Endothelial cell of umbilical vein (primary cell): ENCODE measurements around the gene NDRG2. TPM values are rescaled to one million over a fixed set of nuclear protein-coding genes. Genes with fewer than 3 reads are reported as not detected.

Source experiments
- BruUV-seq: library from RNA; stranded (reverse); fragments of 400-500 nt; replicated peaks from 2 replicates; lab custom pipeline; 2021; lab: Mats Ljungman, UMichigan
- CTCF ChIA-PET: fragments of 300-600, 350-600 bp; sonication (Branson Sonifier 250); formaldehyde crosslinking; loops from one replicate; lab custom pipeline; 2021; ENCODE audit warnings: antibody characterized with exemption, inconsistent platforms; lab: Charles Lee
- POLR2A ChIA-PET: fragments of 300-600, 350-600 bp; sonication (Branson Sonifier 250); formaldehyde crosslinking; loops from one replicate; lab custom pipeline; 2021; ENCODE audit warnings: antibody characterized with exemption, inconsistent platforms; lab: Charles Lee
- DNase-seq: peaks from one replicate; pipeline ENCODE4 v3.0.0-alpha.2; 2011; ENCODE audit warnings: low read depth, low spot score
- FAIRE-seq: peaks from 2 replicates; lab custom pipeline; 2011; peaks lifted over from hg19 to GRCh38; lab: Jason Lieb, UNC
- H2AFZ ChIP-seq: 2 replicates; pipeline ENCODE4 v1.6.0; 2012; ENCODE audit warnings: low read depth, low read length, control low read depth, inconsistent platforms
- H3K27ac ChIP-seq: 2 replicates; pipeline ENCODE4 v1.5.1; 2011; ENCODE audit warnings: low read depth, mild to moderate bottlenecking, control low read depth, low read length, moderate library complexity; ENCODE audit not compliant: insufficient read depth
- H3K27me3 ChIP-seq, 2 experiments: 2 replicates each; pipeline versions ENCODE4 v1.6.0 to v1.6.1; 2011; ENCODE audit warnings: low read length in 2 of 2, mixed read lengths in 1 of 2; ENCODE audit not compliant: control insufficient read depth in 2 of 2, insufficient read depth in 2 of 2
- H3K36me3 ChIP-seq, 2 experiments: 2 replicates in 1 of 2; 3 replicates in 1 of 2; pipeline ENCODE4 v1.5.1; 2011; ENCODE audit warnings: low read length in 2 of 2, mild to moderate bottlenecking in 1 of 2, moderate library complexity in 1 of 2; ENCODE audit not compliant: control insufficient read depth in 2 of 2, insufficient read depth in 2 of 2; ENCODE audit errors: extremely low read depth in 1 of 2
- H3K4me1 ChIP-seq: 3 replicates; pipeline ENCODE4 v1.5.1; 2011; ENCODE audit warnings: mild to moderate bottlenecking, low read length; ENCODE audit not compliant: control insufficient read depth, insufficient read depth; ENCODE audit errors: extremely low read depth
- H3K4me2 ChIP-seq: 2 replicates; pipeline ENCODE4 v1.6.1; 2011; ENCODE audit warnings: low read length, control low read depth, mixed read lengths; ENCODE audit not compliant: insufficient read depth
- H3K4me3 ChIP-seq, 3 experiments: fragments of 200-600 bp in 1 of 3; sonication (generic), shearing (Covaris generic) in 1 of 3; replicated peaks in 1 of 3; 2 replicates each; pipeline ENCODE4 v1.5.1; 2011 to 2016; ENCODE audit warnings: control low read depth in 3 of 3, low read length in 3 of 3, mild to moderate bottlenecking in 2 of 3, inconsistent platforms in 1 of 3, low read depth in 1 of 3, moderate library complexity in 1 of 3; ENCODE audit not compliant: insufficient read depth in 1 of 3
- H3K79me2 ChIP-seq: 2 replicates; pipeline ENCODE4 v1.6.0; 2012; ENCODE audit warnings: low read length, inconsistent platforms; ENCODE audit not compliant: control insufficient read depth, insufficient read depth
- H3K9ac ChIP-seq: replicated peaks from 2 replicates; pipeline ENCODE3; 2011; ENCODE audit warnings: low read length, control low read depth; ENCODE audit not compliant: insufficient read depth; ENCODE audit errors: extremely low read depth
- H3K9me1 ChIP-seq: replicated peaks from 3 replicates; pipeline ENCODE4 v1.6.0; 2011; ENCODE audit warnings: mild to moderate bottlenecking, low read length; ENCODE audit not compliant: control insufficient read depth, insufficient read depth; ENCODE audit errors: extremely low read depth
- H3K9me3 ChIP-seq: replicated peaks from 2 replicates; pipeline ENCODE4 v1.5.1; 2012; ENCODE audit warnings: low read length, inconsistent platforms; ENCODE audit not compliant: control insufficient read depth, insufficient read depth
- H4K20me1 ChIP-seq: replicated peaks from 2 replicates; pipeline ENCODE3; 2011; ENCODE audit warnings: mild to moderate bottlenecking, low read length; ENCODE audit not compliant: control insufficient read depth, insufficient read depth; ENCODE audit errors: extremely low read depth
- CTCF ChIP-seq, 2 donors: IDR thresholded peaks; 1 replicate in 1 of 2; 2 replicates in 1 of 2; pipeline ENCODE4 v1.5.1; 2011; ENCODE audit warnings: low read length in 2 of 2, mild to moderate bottlenecking in 2 of 2, moderate library complexity in 2 of 2, control low read depth in 1 of 2, inconsistent platforms in 1 of 2, low read depth in 1 of 2; ENCODE audit not compliant: insufficient read depth in 1 of 2; ENCODE audit errors: extremely low read depth in 1 of 2
- EZH2 ChIP-seq: IDR thresholded peaks from 2 replicates; pipeline ENCODE4 v1.6.1; 2012; ENCODE audit warnings: borderline replicate concordance, low read depth, mild to moderate bottlenecking, moderate library complexity, low read length, inconsistent platforms; ENCODE audit not compliant: severe bottlenecking
- FOS ChIP-seq: IDR thresholded peaks from 2 replicates; pipeline ENCODE4 v1.6.1; 2011; ENCODE audit warnings: mild to moderate bottlenecking, low read length, moderate library complexity, borderline replicate concordance; ENCODE audit not compliant: insufficient read depth
- GATA2 ChIP-seq: IDR thresholded peaks from 2 replicates; pipeline ENCODE4 v1.7.0; 2011; ENCODE audit warnings: low read depth, mild to moderate bottlenecking, moderate library complexity, mixed read lengths, low read length; ENCODE audit not compliant: insufficient read length, insufficient read depth
- JUN ChIP-seq: IDR thresholded peaks from 2 replicates; pipeline ENCODE4 v1.6.1; 2011; ENCODE audit warnings: borderline replicate concordance, low read depth; ENCODE audit not compliant: insufficient read length, insufficient read depth
- MAX ChIP-seq: IDR thresholded peaks from 2 replicates; pipeline ENCODE4 v1.6.1; 2011; ENCODE audit not compliant: insufficient read depth, insufficient read length
- MYC ChIP-seq: IDR thresholded peaks from one replicate; pipeline ENCODE4 v1.6.1; 2011; ENCODE audit warnings: mild to moderate bottlenecking, low read depth, low read length
- POLR2A ChIP-seq: IDR thresholded peaks from 2 replicates; pipeline ENCODE4 v1.6.1; 2012; ENCODE audit warnings: low read depth, mild to moderate bottlenecking, control low read depth, low read length
- POLR2AphosphoS5 ChIP-seq: IDR thresholded peaks from 2 replicates; pipeline ENCODE4 v1.6.1; 2012; ENCODE audit warnings: low read depth, mild to moderate bottlenecking, control low read depth, low read length, moderate library complexity; ENCODE audit not compliant: insufficient read depth
- dilution Hi-C: fragments of 300-500 bp; cut with MboI; formaldehyde crosslinking; loops from one replicate; pipeline ENCODE4 v1.15.0; 2019; ENCODE audit warnings: low sequenced_read_pairs; ENCODE audit not compliant: extremely low pct_ligation_motif_present
- intact Hi-C: fragments of 100-400 bp; cut with micrococcal nuclease; formaldehyde crosslinking; loops from one replicate; pipeline ENCODE4 v1.10.0; 2022
- polyA plus RNA-seq, 4 experiments: library from polyadenylated mRNA; depleted of rRNA in 3 of 4; stranded (reverse) in 3 of 4; unstranded in 1 of 4; fragments of >200 nt; gene quantifications; 2 replicates each; pipeline versions ENCODE4 v1.2.1 to v1.2.3, GENCODE V29; 2011 to 2012; ENCODE audit warnings: missing spikeins in 1 of 4
- total RNA-seq: library from RNA; stranded (reverse); gene quantifications from 2 replicates; pipeline ENCODE4 v1.2.3, GENCODE V29; 2021

Gene NDRG2
- total and polyA plus RNA-seq, 2 donors (not counting 3 experiments of a cell fraction or from before 2014, with no cell fraction given) = 0.54 TPM; not detected in 1

GRCh38 chr14:21016413-21017190 lies 8.3 kb downstream of the NDRG2 start:
- H3K9ac ChIP-seq = no peak overlapping the region
- POLR2A ChIA-PET = no interaction called here
- H3K9me1 ChIP-seq = no peaks in the 10 kb centered on the region
- no peak overlapping the region for H3K27ac ChIP-seq
- no peaks in the 10 kb centered on the region for H3K9me3 ChIP-seq
- H2AFZ ChIP-seq = no peak overlapping the region
- H3K27me3 ChIP-seq = peaks cover 15 to 29% of the 10 kb centered on the region in 2 experiments
- H3K4me1 ChIP-seq = no peaks in the 10 kb centered on the region
- no peak overlapping the region for H3K4me2 ChIP-seq
- TF ChIP-seq MYC = no peak
- TF ChIP-seq CTCF (IDR thresholded peaks at IDR 0.05; ENCODE audit: extremely low read depth in 1 of 2, insufficient read depth in 1 of 2, low read depth in 1 of 2, low read length in 2 of 2) = no peak
- no peak for TF ChIP-seq GATA2
- TF ChIP-seq FOS = no peak
- no peak for TF ChIP-seq POLR2A
- no peak for TF ChIP-seq POLR2AphosphoS5
- TF ChIP-seq EZH2 = no peak
- no peak for TF ChIP-seq JUN
- no peak for TF ChIP-seq MAX
- dilution Hi-C loops = no loop called here
- H3K4me3 ChIP-seq = no peak overlapping the region
- no TSS peak for BruUV-seq
- no peaks in the 10 kb centered on the region for H4K20me1 ChIP-seq
- CTCF ChIA-PET = interaction anchor here (1.0 to 7.4 kb wide), 10 partner anchors 7 to 89 kb away, joined by 3 to 310 read pairs (median 27); partner anchors contain the start of genes NDRG2, RNASE7 and TMEM253
- intact Hi-C loops = no loop called here
- no peak for FAIRE-seq
- H3K79me2 ChIP-seq = no peaks in the 10 kb centered on the region
- no peaks in the 10 kb centered on the region for H3K36me3 ChIP-seq
- no peak for DNase-seq
